ENCODE data around the gene SLC22A7.

The SLC22A7 gene

DNA sequence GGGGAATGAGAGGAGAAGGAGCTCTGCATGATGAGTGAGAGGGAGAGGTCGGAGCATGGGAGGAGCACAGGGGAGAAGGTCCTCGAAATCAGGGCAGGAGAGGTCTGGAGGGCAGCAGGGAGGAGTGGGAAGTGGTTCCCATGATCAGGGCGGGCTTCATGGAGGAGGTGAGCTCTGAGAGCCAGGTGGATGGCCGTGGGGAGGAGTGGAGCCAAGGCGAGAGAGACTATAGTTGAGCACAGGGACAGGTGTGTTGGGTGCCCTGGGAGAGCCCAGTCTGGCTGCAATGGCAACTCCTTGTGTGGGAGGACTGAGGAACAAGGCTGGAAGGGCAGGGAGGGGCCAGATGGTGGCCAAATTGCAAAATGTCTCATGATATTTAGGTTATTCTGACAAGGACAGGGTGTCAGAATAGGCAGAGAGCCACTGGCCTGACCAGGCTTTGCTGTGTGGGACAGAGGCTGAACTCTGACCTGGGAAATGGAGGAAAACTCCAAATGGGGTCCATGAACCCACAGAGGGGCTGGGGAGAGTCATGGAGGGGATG is 33.4 kb upstream of the SLC22A7 start:
- DNase-seq (ENCODE audit: low read depth, low spot score) = no peak

DNA sequence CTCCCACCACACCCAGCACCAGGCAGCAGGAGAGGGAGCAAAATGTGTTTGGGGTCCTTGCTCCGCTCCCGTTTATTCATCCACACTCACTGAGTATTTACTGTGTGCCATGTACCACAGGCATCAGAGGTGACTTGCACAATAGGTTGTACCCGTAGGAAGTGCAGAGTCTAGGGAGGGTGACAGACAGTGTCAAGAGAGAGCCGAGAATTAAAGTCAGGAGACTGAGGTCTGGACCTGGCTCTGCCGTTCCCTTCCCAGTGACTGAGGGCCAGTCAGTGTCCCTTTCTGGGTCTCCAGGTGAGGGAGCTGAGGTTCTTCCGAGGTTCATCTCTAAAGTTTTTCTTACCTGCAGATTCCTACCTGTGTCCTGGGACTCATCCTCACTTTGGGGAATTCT is 32.5 kb upstream of the SLC22A7 start:
- no peak overlapping the region for H3K27ac ChIP-seq
- DNase-seq (ENCODE audit: low read depth, low spot score) = no peak

More for the DNA sequence above, 33.4 kb upstream of the SLC22A7 start:
- H3K27ac ChIP-seq = no peak overlapping the region

DNA sequence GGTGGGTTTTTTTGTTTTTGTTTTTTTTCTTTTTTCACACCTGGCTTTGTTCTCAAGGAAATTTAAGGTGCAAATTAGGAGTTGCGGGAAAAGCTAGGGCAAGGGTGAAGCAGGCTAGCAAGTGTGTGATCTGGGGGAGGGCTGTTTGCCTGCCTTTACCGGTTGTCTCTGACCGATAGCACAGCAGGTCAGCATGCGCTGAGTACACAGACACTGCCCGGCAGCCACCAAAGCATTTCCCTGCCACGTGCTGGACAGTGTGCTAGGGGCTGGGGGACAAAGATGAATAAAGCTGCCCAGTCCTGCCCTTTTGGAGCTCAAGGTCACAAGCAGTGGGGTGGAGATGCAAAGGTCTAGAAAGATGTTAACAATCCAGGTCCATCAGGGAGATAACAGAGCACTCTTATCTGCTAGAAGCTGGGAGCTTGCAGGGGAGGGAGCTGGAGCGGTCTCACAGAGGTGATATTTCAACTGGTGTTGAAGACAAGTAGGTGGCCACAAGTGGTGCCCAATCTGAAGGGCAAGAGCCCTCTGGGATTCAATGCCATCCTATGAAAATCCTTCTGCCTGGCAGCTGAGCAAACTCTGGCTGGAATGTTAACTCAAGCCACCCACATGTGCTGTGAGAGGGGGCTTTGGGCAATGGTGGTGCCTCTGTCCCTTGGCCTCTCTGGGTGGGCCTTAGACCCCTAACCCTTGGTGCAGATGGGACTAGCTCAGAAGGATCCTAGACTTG is 30.3 kb upstream of the SLC22A7 start:
- H3K27ac ChIP-seq = no peak overlapping the region
- DNase-seq (ENCODE audit: low read depth, low spot score) = no peak

DNA sequence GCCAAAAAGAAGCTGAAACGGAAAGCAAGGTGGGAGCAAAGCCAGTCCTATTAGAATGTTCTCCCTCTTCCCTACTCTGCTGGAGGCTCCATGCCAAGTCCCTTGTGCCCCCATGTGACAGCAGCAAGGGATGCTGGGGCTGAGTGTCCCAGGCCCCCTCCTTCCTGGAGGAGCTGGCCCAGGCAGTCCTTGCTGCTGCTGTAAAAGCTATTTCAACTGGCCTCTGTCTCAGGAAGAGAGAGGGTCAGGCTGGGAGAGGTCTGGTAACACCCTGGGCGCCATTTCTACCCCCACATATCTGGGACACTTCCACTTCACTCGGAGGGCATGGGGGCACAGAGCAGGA is 29.7 kb upstream of the SLC22A7 start:
- H3K27ac ChIP-seq = no peak overlapping the region
- DNase-seq (ENCODE audit: low read depth, low spot score) = no peak

DNA sequence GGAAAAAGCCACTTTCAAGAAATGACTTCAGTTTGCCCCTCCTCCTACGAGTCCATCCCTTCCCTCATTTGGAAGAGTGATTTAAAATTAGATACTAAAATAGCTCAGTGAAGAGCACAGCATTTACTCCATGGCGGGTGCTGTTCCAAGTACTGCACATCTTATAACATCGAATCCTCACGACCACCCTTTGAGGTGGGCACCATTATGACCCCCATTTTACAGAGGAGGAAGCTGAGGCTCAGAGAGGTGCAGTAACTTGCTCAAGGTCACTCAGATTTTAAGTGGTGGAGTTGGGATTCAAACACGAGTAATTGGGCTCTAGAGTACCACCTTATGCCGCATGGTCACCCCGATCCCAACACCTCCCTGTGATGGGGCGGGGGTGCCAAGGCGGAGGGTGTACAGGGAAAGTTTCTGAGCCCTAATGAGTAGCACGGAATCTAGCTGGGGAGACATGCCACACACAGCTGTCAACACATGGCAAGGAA is 29.2 kb upstream of the SLC22A7 start:
- H3K27ac ChIP-seq = no peak overlapping the region
- DNase-seq (ENCODE audit: low read depth, low spot score) = no peak

DNA sequence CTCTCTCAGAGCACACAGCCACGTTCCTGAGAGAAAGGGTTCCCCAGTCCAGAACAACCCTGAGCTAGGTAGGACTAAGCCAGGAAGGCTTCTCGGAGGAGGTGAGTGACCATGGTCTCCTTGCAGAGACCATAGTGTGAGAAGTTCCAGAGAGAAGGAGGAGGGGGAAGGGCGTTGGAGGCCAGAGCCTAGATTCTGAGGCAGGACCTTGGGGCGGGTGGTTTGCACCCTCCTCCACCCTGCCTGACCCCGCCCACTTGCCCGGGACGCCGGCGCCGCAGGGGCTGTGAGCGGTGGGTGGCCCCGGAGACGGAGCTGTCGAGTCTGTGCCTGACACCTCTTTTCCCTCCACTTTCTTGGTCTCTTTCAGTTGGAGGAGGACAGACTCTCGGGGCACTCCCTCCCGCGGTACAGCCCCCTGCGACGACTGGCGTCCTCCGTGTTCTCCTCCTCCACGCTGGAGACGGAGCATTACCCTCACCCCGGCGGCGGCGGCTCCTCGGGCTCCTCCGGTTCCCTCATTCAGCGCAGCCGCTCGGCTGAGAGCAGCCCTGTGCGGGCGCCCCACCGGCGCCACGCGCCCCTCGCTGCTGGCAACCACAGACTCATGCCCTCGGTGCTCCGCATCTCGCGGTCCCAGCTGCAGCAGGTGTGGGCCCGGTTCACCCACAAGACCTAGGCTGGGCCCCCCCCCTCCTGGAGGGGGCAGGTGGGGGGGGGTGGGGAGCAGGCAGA is 28.6 kb upstream of the SLC22A7 start:
- DNase-seq (ENCODE audit: low read depth, low spot score) = no peak
- H3K27ac ChIP-seq = no peak overlapping the region

DNA sequence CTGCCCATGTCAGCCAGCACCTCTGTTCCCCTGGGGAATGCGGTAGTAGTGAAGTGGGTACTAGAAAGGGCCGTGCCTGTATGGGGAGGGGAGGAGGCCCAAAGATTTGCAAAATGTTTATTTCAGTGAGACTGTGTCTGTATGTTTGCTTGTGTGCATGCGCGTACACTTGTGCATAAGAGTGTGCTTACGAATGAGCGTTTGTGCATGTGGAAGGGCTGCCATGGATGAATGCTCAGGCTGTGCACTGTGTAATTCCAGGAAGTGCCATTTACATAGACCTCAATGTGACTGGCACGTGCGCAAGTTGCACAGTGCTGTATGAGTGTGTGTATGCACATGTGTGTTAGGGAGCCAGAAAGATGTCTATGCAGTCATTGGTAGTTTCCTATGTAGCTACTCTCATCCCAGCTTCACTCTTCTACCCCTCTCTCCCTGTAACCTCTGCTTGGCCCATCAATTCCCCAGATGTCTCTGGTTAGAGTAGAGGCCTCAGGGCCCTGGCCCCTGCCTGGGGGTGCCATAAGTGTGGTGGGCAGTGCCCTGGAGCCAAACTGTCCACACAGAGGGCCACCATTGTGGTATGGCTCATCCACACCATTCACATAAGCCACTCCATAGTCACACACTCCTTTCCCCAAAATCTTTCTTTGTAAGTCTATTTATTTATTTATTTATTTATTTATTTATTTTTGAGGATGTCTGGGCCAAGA is 26.8 kb upstream of the SLC22A7 start:
- no peak for DNase-seq (ENCODE audit: low read depth, low spot score)

GRCh38 chr6:43271944-43272343 is 26.1 kb upstream of the SLC22A7 start:
- no peak overlapping the region for H3K27ac ChIP-seq

More for the DNA sequence above, 26.8 kb upstream of the SLC22A7 start:
- no peak overlapping the region for H3K27ac ChIP-seq

GRCh38 chr6:43273707-43274106 is 24.4 kb upstream of the SLC22A7 start:
- no peak for DNase-seq (ENCODE audit: low read depth, low spot score)
- H3K27ac ChIP-seq = no peak overlapping the region

More at GRCh38 chr6:43271944-43272343, 26.1 kb upstream of the SLC22A7 start:
- no peak for DNase-seq (ENCODE audit: low read depth, low spot score)

- no peak for DNase-seq (ENCODE audit: low read depth, low spot score)
- H3K27ac ChIP-seq = no peak overlapping the region
Observed at GRCh38 chr6:43274127-43274915, 23.7 kb upstream of the SLC22A7 start.

DNA sequence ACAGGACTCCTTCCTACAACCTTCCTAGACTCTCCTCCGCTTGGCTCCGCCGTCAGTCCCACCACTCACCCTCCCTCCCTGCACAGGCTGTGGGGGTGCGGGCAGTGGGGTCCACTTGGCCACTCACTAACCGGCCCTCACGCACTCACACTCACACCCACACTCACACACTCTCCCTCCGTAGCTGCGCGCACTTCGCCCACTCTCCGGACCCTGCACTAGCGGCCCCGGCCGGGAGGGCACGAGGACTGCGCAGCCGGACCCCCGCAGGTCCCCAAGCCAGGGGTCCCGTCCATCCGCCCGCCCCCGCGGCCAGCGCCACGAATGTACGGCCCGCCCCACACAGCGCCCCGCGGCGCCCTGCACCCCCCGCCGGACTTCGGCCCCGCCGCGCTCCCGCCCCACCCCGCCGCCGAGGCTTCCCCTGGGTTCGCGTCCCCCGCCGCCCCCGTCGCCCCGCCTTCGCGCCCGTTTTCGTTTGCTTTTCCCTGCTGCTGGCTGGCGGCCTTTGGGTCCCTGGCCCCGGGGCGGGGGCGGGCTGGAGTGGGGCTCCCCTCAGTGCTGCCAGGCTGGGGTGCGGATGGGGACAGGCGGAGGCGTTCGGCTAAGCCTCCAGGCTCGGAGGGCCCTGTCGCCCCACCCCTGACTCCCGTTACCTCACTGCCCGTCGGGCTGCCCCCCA is 23.0 kb upstream of the SLC22A7 start:
- no peak for DNase-seq (ENCODE audit: low read depth, low spot score)
- H3K27ac ChIP-seq = no peak overlapping the region

GRCh38 chr6:43275801-43276576 is 22.1 kb upstream of the SLC22A7 start:
- DNase-seq (ENCODE audit: low read depth, low spot score) = no peak
- H3K27ac ChIP-seq = no peak overlapping the region

DNA sequence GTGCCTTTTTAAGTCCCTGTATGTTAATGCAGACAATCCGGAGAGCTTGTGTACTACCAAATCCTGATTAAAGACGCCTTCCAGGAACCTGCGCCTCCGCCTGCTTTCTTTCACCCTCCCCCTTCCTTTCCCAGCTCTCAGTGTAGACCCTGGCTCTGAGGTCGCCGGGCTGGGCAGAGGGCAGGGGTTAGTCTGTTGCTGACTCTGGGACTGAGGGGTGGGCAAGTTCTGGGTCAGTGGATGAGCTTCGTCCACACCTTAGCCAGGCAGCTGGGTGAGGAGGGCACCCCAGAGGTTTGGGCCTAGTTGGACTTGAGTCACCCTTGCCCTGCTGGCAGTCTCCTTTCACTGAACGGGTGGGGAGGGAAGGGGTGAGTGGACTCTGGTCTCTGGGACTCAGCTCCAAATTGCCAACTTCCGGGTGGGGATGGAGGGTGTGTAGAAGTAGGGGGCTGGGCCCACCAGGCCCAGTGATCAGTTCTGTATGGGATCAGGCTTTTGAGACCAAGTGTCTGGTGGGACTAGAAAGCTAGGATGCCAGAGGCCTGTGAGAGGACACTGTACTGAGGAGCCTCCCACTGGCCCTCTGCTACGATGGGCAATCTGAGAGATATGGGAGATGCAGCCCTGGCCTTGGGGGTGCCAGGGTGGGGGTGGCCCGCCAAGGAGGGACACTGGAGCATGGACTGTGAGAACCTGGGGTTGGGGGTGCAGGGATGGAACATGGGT is 21.3 kb upstream of the SLC22A7 start:
- DNase-seq (ENCODE audit: low read depth, low spot score) = no peak
- H3K27ac ChIP-seq = no peak overlapping the region

- H3K27ac ChIP-seq = no peak overlapping the region
- DNase-seq (ENCODE audit: low read depth, low spot score) = no peak
Observed at GRCh38 chr6:43277306-43277642, 20.8 kb upstream of the SLC22A7 start.

DNA sequence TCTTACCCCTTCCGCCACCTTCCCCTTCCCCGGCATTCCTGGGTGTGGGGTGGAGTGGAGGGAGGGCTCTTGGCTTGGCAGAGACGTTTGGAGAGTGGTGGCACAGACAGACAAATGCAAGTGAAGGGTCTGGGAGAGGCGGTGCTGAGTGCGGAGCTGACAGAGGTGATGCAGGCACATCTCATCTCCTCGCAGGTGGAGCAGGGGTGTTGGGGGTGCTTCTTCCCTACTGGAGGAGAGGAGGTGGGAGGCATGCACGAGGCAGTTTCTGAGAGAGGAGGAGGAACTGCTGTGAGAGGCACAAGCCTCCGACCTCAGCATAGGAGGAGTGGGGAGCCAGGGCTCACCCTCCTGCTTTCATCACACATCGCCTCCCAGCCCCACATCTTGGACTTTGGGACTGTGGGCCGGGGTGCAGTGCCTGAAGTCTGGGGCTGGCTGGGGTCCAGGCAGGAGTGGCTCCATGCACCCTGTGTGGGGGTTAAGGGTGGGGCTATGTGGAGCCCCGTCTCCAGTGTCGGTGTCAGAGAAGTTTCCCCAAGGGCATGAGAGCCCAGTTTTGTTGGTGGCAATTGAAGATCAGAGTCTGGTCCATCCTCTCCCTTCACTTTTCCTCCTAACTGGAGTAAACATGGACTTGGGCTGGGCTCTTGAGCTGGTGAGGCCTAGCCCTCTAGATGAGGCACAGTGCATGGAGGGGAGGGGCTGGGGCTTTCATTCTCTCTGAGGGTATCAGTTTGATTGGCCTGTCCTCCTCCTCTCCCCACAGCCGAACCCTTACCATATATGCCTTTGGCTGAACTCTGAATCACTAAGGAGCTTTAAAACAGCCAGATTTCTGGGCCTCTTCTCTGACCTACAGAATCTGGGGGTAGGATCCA is 20.2 kb upstream of the SLC22A7 start:
- DNase-seq (ENCODE audit: low read depth, low spot score) = no peak
- no peak overlapping the region for H3K27ac ChIP-seq

DNA sequence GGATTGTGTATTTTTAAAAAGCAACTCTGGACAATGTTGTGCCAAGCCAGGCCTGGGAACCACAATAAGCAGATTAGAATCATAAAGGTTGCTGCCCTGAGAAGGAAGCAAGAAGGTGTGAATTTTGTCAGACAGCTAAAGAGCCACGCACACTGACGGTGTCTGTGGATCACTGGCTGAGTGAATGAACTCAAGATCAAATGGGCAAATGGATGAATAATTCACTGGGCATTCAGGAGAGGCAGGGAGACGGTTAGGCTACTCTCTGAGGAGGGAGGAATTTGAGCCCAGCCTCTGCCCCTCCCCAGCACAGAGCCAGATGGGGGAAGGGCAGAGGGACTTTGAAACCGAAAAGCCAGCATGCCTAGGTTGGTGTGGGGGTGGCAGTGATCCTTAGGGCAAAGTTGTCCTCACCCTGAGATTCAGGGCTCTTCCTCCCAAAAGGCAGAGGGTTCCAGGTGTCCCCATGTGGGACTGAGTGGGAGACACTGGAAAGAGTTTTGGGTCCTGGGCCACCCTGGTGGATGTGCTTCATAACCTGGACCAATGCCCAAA is 19.5 kb upstream of the SLC22A7 start:
- DNase-seq (ENCODE audit: low read depth, low spot score) = no peak
- no peak overlapping the region for H3K27ac ChIP-seq

- DNase-seq (ENCODE audit: low read depth, low spot score) = no peak
- no peak overlapping the region for H3K27ac ChIP-seq
Observed at GRCh38 chr6:43280234-43280633, 17.8 kb upstream of the SLC22A7 start.
